ENCODE data around the gene NRP2. TPM values are rescaled to one million over a fixed set of nuclear protein-coding genes. Genes with fewer than 3 reads are reported as not detected.

NRP2 gene
- total and polyA plus RNA-seq, 2 donors (not counting 1 experiment from before 2014, with no cell fraction given), result 1.8 to 6.8 TPM

GRCh38 chr2:205678541-205679142 lies 3.7 kb upstream of the NRP2 start:
- peaks cover 0 to 25% (median 14%) of the 10 kb centered on the region in 4 experiments for H3K27me3 ChIP-seq (replicated peaks in 1 of 4; ENCODE audit: control extremely low read depth in 1 of 4, control insufficient read depth in 3 of 4, insufficient read depth in 4 of 4, low read length in 3 of 4)
- Mint-ChIP-seq H3K27ac (no peak overlapping the region), H3K27me3 (peaks cover 12% of the 10 kb centered on the region), H3K9me3 (ENCODE audit: insufficient read depth) (no peaks in the 10 kb centered on the region), H3K4me1 (peaks cover 23% of the 10 kb centered on the region), H3K4me3 (no peak overlapping the region)
- no peaks in the 10 kb centered on the region for H3K79me2 ChIP-seq (ENCODE audit: control insufficient read depth, insufficient read depth, low read length)
- intact Hi-C loops (cut with micrococcal nuclease), result no loop called here
- H3K9me3 ChIP-seq (ENCODE audit: control extremely low read depth in 1 of 3, control insufficient read depth in 2 of 3, insufficient read depth in 1 of 3, low read length in 2 of 3), result no peaks in the 10 kb centered on the region
- H2AFZ ChIP-seq (ENCODE audit: insufficient read depth, low read depth, low read length, poor library complexity, severe bottlenecking), result no peak overlapping the region
- 90% methylated on average over 6 of the region's 9 CpGs for WGBS (ENCODE audit: insufficient coverage)
- no peak overlapping the region for H3K9ac ChIP-seq (ENCODE audit: low read length)
- ATAC-seq (ENCODE audit: low read depth), result no peak
- H3K4me1 ChIP-seq (ENCODE audit: control insufficient read depth in 2 of 2, insufficient read depth in 2 of 2, low read length in 2 of 2), result peaks cover 21 to 23% of the 10 kb centered on the region in 2 donors
- TF ChIP-seq, protein P1, sequence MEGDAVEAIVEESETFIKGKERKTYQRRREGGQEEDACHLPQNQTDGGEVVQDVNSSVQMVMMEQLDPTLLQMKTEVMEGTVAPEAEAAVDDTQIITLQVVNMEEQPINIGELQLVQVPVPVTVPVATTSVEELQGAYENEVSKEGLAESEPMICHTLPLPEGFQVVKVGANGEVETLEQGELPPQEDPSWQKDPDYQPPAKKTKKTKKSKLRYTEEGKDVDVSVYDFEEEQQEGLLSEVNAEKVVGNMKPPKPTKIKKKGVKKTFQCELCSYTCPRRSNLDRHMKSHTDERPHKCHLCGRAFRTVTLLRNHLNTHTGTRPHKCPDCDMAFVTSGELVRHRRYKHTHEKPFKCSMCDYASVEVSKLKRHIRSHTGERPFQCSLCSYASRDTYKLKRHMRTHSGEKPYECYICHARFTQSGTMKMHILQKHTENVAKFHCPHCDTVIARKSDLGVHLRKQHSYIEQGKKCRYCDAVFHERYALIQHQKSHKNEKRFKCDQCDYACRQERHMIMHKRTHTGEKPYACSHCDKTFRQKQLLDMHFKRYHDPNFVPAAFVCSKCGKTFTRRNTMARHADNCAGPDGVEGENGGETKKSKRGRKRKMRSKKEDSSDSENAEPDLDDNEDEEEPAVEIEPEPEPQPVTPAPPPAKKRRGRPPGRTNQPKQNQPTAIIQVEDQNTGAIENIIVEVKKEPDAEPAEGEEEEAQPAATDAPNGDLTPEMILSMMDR (IDR thresholded peaks at IDR 0.05), result no peak
- TF ChIP-seq EZH2 (IDR thresholded peaks at IDR 0.05; ENCODE audit: borderline replicate concordance, insufficient read depth, low read depth, low read length, poor library complexity, severe bottlenecking), result no peak
- H3K36me3 ChIP-seq (replicated peaks in 1 of 2; ENCODE audit: control extremely low read depth in 1 of 2, control insufficient read depth in 1 of 2, extremely low read depth in 1 of 2, insufficient read depth in 2 of 2, low read length in 1 of 2), result no peaks in the 10 kb centered on the region
- H3K27ac ChIP-seq (ENCODE audit: low read length in 2 of 2), result no peak overlapping the region
- no peak overlapping the region for H3K4me3 ChIP-seq (ENCODE audit: control extremely low read depth in 1 of 5, extremely low read depth in 1 of 5, insufficient read depth in 1 of 5, low read depth in 2 of 5, low read length in 4 of 5)
- ChIA-PET POLR2A (no interaction called here), CTCF (interaction anchor here (0.6 to 6.8 kb wide), 11 partner anchors 12 to 282 kb away, joined by 3 to 54 read pairs (median 3); no protein-coding TSS in a partner anchor)
- no peak for DNase-seq
- H3K4me2 ChIP-seq (replicated peaks; ENCODE audit: low read depth, low read length, poor library complexity, severe bottlenecking), result no peak overlapping the region
- H4K20me1 ChIP-seq (ENCODE audit: control insufficient read depth, insufficient read depth, low read length, poor library complexity, severe bottlenecking), result no peaks in the 10 kb centered on the region

DNA sequence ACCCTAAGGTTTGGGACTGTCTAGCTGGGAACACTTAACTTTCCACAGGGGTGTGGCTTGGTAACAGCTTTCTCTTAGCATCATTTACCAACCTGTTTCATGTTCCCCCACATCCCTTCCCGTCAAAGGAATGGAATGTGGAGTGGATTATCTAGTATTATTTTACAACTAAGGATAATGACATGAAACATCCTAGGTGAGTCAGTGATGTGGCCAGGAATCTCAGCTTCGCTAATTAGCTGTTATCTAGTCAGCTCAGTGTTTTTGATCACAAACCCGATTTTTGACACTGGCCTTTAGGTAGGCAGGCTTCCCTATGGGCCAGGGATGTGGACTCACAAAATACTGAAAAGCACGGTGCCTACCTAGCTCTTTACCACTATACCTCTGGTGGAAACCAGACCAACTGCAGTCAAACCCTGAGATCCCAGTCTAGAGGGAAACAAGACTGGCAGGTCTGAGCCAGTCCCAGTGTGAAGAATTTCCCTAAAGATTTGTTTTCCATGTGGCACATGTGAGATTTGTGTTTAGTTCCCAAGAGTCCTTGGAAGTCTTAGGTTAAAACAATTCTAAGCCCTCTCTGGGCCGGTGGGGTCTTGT lies 2.8 kb upstream of the NRP2 start:
- ATAC-seq (ENCODE audit: low read depth), result no peak
- H3K36me3 ChIP-seq (replicated peaks in 1 of 2; ENCODE audit: control extremely low read depth in 1 of 2, control insufficient read depth in 1 of 2, extremely low read depth in 1 of 2, insufficient read depth in 2 of 2, low read length in 1 of 2), result no peaks in the 10 kb centered on the region
- no peak overlapping the region for H2AFZ ChIP-seq (ENCODE audit: insufficient read depth, low read depth, low read length, poor library complexity, severe bottlenecking)
- H3K4me3 Mint-ChIP-seq, result no peak overlapping the region
- TF ChIP-seq EZH2 (IDR thresholded peaks at IDR 0.05; ENCODE audit: borderline replicate concordance, insufficient read depth, low read depth, low read length, poor library complexity, severe bottlenecking), result no peak
- TF ChIP-seq, protein P1 (IDR thresholded peaks at IDR 0.05), result no peak
- H3K4me2 ChIP-seq (replicated peaks; ENCODE audit: low read depth, low read length, poor library complexity, severe bottlenecking), result no peak overlapping the region
- peaks cover 27% of the 10 kb centered on the region in 2 donors for H3K4me1 ChIP-seq (ENCODE audit: control insufficient read depth in 2 of 2, insufficient read depth in 2 of 2, low read length in 2 of 2)
- 89% methylated on average over 2 of the region's 5 CpGs for WGBS (ENCODE audit: insufficient coverage)
- DNase-seq, result no peak
- intact Hi-C loops (cut with micrococcal nuclease), result loop anchor here (5.0 kb wide), 3 partner anchors 43 to 268 kb away; no protein-coding TSS in a partner anchor
- H3K9me3 Mint-ChIP-seq (ENCODE audit: insufficient read depth), result no peaks in the 10 kb centered on the region
- no peak overlapping the region for H3K27ac Mint-ChIP-seq
- H3K27ac ChIP-seq (ENCODE audit: low read length in 2 of 2), result no peak overlapping the region
- H3K4me1 Mint-ChIP-seq, result peaks cover 32% of the 10 kb centered on the region
- no peaks in the 10 kb centered on the region for H3K79me2 ChIP-seq (ENCODE audit: control insufficient read depth, insufficient read depth, low read length)
- peaks cover 0 to 4% (median 0%) of the 10 kb centered on the region in 3 donors for H3K9me3 ChIP-seq (ENCODE audit: control extremely low read depth in 1 of 3, control insufficient read depth in 2 of 3, insufficient read depth in 1 of 3, low read length in 2 of 3)
- no peaks in the 10 kb centered on the region for H4K20me1 ChIP-seq (ENCODE audit: control insufficient read depth, insufficient read depth, low read length, poor library complexity, severe bottlenecking)
- H3K4me3 ChIP-seq (ENCODE audit: control extremely low read depth in 1 of 5, extremely low read depth in 1 of 5, insufficient read depth in 1 of 5, low read depth in 2 of 5, low read length in 4 of 5), result no peak overlapping the region
- H3K27me3 Mint-ChIP-seq, result peaks cover 20% of the 10 kb centered on the region
- no peak overlapping the region for H3K9ac ChIP-seq (ENCODE audit: low read length)
- H3K27me3 ChIP-seq (replicated peaks in 1 of 4; ENCODE audit: control extremely low read depth in 1 of 4, control insufficient read depth in 3 of 4, insufficient read depth in 4 of 4, low read length in 3 of 4), result peaks cover 0 to 34% (median 21%) of the 10 kb centered on the region in 4 experiments
- CTCF ChIA-PET, result interaction anchor here (0.7 to 6.8 kb wide), 12 partner anchors 9 to 1351 kb away, joined by 3 to 54 read pairs (median 4); no protein-coding TSS in a partner anchor
- POLR2A ChIA-PET, result no interaction called here

Measured in B cell (primary cell).